ENCODE results near the gene S100A7.

GRCh38 chr1:153460551-153460950 lies at the start of gene S100A7:
- TF ChIP-seq CTCF (IDR thresholded peaks at IDR 0.05; ENCODE audit: insufficient read depth, low read length, poor library complexity, severe bottlenecking) (no peak), EZH2phosphoT487 (conservative IDR thresholded peaks at IDR 0.05; ENCODE audit: low read length) (no peak)

Measured in SU-DHL-6 (cell line).